GM23248 (cell line): ENCODE data around the gene MAN1A1.

Source experiments
- EZH2 ChIP-seq: fragments of 200-600 bp; sonication (generic); IDR thresholded peaks from 2 replicates; pipeline ENCODE4 v1.6.1; 2018; ENCODE audit warnings: antibody characterized with exemption, mild to moderate bottlenecking; ENCODE audit not compliant: insufficient read depth, poor library complexity, severe bottlenecking
- EZH2phosphoT487 ChIP-seq: fragments of 200-600 bp; sonication (generic); IDR thresholded peaks from 2 replicates; pipeline ENCODE4 v1.6.1; 2018; ENCODE audit warnings: antibody characterized with exemption, moderate library complexity, mild to moderate bottlenecking, low read depth; ENCODE audit not compliant: insufficient read depth

- TF ChIP-seq EZH2 (no peak), EZH2phosphoT487 (no peak)
Measured at GRCh38 chr6:119350952-119351372, 1.4 kb upstream of the MAN1A1 start.
